T-helper 1 cell (primary cell): ENCODE results near the gene LSM2.

Experiments used
- DNase-seq, 5 donors: peaks; one replicate each; pipeline ENCODE4 v3.0.0-alpha.2; 2012 to 2020

Gene LSM2

DNA sequence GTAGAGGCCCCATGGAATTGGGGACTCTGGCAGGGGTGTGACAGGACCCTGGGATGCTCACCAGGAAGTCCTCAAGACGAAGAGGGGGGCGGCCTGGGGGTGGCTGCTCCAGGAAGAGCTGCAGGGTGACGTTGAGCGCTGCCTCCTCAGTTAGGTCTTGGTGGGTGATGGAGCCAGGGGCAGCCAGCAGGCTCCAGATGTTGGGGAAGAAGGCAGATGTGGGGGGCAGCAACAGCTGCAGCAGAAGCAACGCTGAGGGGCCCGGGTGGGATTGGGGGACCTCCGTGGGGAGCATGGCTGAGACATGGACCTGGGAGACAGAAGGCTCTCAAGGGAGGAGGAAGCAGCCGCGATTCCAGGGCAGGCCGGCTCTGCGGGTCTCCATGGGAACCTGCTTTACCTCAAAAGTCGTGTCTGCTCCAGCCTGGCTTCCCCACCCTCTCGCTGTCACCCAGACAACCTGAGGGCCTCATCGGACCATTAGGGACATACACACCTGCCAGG is 30.2 kb downstream of the LSM2 start:
- DNase-seq, result no peak

DNA sequence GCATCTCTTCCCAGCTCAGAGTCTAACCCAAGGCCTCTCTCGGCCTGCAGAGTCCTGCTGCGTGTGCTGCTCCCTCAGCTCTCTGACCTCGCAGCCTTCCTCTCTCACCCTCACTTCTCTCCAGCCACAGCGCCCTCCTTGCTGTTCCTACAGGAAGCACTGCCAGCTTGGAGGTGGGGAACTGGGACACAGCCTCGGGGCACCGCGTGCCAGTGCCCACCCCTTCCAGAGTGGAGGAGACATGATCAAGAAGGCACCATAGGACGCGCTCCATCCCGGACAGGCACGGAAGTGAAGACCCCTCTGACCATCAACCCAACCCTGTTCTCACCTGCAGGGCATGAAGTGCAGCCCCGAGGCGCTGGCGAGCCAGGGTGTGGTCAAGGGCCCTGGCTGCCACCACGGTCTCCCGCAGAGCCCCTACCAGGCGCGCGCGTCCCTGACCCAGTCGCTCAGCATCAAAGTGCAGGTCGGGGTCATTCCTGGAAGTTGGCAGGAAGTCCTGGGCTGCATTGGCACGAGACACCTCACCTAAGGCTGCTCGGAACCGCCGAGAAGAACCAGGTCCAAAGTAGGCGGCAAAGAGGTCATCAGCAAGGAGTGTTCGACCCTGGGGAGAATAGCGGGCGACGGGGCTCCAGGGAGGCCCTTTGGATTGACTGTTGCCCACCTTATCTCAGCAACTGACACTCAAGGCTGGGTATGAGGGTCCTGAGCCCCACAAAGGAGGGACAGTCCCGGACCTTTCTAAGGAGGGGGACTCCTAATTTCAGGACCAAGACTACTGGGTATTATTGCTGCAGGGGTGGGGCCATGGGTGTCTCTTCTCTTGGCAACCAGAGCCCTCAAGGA is 30.9 kb downstream of the LSM2 start:
- DNase-seq, result no peak

DNA sequence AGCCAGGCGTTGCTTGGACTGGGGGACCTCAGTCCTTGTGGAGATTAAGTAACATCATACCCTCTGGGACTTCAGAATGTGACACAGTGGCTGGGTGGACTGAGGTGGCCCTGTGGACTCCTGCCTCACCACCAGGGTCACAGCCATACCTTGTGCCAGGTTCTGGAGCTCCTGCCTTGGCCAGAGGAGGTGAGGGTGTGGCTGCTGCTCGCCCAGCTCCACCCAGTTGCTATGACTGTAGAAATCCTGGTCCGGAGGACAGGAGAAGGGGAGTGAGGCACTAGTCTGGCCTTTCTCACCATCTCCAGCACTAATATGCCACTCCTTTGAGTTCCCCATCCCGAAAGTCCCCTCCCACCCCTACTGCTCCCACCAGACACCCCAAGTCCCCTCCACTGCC is 31.6 kb downstream of the LSM2 start:
- DNase-seq, result no peak

DNA sequence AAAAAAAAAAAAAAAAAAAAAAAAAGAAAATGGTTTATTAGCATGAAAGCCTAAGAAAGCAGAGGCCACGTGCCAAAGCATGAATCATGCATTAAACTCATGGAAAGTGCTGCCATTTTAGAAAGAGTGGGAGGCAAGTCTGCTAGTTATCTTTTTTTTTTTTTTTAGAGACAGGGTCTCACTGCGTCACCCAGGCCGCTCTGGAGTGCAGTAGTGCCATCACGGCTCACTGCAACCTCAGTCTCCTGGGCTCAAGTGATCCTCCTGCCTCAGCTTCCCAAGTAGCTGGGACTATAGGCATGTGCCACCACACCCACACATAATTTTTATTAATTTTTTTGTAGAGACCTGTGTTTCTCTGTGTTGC is 34.8 kb downstream of the LSM2 start:
- DNase-seq, result no peak

DNA sequence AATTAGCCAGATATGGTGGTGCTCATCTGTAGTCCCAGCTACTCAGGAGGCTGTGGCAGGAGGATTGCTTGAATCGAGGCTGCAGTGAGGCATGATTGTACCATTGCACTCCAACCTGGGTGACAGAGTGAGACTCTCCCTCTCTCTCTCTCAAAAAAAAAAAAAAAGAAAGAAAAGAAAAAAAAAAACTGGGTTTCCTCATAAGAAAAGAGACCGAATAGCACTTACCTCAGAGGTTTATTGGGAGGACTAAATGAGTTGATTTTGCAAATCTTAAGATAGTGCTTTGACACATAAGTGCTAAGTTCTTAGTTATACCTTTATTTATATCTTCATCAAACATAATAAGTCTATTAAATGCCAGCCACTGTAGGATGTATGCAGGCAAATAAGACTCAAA is 35.9 kb downstream of the LSM2 start:
- no peak for DNase-seq

DNA sequence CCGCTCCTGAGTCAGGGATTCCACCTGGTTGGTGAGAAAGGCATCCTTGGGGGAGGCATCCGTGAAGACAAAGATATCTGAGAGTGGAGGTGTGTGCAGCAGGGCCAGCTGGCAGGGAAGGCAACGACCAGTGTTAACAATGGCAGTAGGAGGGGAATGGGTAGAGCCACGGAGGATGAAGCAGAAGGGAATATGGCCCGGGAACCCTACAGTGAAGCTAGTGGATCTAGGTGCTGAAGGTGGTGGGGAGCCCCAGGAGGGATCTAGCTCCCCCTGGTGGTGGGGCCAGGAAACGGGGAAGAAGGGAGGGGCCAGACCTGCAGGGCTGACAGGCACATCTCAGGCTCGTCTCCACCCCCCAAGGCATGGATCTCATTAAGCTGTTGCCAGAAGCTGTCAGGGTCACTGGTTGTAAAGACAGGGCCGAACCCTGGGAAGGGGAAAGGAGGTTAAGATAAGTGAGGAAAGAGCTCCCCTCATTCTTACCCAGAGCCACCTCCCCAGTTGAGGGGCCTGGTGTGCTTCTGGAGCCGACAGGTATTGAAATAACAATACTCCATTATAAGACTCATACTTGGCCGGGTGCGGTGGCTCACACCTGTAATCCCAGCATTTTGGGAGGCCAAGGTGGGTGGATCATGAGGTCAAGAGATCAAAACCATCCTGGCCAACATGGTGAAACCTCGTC is 36.9 kb downstream of the LSM2 start:
- peak; percentile 58 to 85 (median 71) for DNase-seq

DNA sequence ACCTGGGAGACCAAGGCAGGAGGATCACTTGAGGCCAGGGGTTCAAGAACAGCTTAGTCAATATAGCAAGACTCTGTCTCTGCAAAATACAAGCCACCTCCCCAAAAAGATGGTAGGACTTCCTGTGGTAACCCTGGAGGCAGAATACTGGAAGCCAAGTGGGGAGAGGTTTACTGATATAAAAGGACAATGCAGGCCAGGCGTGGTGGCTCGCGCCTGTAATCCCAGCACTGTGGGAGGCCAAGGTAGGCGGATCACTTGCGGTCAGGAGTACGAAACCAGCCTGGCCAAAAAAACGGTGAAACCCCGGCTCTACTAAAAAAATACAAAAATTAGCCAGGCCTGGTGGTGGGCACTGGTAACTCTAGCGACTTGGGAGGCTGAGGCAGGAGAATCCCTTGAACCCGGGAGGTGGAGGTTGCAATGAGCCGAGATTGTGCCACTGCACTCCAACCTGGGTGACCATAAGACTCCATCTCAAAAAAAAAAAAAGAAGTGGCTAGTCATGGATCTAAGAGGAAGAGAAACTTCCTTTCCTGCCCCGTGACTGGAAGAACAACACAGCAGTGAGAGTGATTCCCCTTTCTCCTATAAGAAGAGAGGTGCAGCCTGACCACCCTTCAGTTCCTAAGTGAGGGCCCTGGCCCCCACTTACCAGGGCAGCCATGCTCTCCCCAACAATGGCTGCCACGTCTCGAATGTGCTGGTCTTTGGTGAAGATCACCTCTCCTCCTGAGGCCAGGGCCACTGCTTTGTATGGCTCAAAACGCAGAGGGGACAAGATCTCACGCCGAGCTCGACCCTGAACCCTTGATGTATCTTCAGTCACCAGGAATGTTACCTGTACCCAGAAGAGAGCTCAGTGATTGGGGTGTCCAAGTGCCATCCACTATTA is 38.2 kb downstream of the LSM2 start:
- DNase-seq, result no peak

DNA sequence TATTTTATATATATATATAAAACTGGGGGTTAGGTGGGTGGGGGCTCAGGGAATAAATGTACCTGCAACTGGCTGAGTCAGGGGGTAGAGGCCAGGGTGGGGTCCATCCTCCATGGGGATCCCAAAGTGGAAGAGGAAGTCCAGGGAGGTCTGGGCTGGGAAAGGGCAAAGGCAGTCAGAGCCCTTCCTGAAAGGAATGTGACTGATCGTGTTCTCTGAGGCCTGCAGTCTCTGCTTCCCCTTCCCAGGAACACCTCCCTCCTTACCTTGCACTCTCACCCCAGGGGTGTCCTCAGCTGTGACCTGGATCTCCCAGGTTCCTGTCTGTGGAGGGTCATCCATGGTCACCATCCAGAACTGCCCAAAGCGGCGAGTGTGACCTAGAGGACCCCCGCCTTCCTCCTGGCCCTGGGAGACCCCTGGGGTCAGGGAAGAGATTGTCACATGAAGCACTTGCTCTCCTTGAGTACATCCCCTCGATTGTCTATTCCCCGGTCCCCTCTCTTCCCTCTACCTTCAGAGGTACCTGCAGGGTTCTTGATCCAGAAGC is 39.6 kb downstream of the LSM2 start:
- no peak for DNase-seq

DNA sequence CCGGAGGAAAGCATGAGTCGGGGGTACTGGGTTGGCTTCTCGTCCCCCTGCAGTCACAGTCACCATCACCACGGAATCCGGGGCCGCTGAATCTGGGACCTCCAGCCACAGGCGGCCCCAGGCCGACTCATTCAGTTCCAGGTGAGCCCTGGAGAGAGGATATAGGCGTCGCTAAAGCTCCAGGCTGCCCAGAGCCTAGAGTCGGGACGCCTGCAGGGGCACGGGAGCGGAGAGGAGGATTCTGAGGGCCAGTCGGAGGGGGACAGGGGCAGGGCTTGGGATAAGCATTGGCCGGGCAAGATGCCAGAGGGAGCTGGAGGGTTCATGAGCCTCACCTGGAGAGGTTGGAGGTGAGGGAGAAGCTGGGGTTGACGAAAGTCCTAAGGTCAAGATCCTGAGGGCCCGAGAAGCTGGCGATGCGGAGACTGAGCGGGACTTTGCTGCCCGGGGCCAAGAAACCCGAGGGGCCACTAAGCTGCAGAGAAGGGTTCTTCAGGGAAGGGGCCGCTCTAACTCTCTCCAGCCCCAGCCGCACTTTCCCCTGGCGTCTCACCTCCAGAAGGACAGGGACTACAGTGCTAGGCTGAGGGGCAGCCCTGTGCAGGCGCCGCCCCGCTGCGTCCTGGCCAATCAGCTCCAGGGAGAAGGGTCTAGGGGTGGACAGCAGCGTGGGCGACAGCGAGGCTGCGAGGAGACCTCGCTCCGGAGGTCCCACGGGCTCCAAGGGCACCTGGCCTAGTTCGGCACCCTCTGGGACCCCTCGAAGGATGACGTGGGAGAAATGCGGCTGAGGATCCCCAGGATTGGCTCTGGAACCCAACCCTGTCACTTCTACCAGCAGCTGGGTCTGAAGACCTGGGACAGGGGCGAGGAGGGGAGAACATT is 40.6 kb downstream of the LSM2 start:
- no peak for DNase-seq

DNA sequence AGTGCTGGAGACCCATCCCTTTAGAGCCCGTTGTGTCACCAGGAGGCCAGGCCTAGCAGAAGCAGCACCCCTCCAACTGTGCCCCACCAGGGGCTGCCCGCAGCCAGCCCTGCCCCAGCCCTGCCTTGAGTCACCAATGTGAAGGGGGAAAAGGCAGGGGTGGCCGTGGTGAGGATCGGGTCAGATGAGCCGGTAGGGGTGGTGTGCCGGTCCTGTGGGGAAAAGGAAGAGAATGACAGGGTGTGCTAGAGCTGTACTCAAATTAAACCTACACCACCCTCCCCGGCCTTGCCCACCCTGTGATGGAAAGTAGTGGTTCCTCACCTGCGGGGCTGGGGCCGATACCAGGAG is 41.2 kb downstream of the LSM2 start:
- DNase-seq, result no peak

DNA sequence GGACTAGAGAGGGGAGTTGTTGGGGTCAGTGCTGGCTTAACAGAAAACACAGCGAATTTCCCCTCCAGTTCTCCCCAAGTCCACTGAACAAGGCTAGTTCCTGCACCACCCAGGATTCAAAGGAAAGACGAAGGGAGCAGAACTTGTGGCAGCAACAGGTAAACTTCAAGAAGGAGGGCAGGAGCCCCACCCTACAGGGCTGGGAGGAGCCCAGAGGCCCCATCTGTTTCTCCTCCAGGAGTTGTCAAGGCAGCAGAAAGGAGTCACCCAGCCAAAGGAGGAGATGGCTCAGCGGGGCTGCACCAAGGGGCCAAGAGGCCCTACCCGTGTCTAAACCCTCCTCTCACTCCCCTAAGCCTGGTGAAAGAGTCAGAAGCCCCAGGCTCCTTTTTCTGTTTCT is 42.6 kb downstream of the LSM2 start:
- no peak for DNase-seq

DNA sequence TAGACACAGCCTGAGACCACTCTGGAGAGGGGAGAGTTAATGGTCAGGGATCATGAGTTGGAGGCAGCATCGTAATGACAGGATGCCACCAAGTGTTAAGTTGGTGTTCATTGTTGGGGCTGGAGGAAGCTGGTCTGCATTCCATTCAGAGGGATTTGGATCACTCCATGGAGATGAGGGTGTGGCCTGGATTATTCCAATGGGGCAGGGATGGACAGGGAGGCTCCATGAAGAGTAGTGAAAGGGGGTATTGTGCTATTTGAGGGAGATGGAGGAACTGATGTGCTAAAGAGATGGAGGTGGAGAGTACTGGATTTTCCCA is 43.2 kb downstream of the LSM2 start:
- DNase-seq, result no peak

DNA sequence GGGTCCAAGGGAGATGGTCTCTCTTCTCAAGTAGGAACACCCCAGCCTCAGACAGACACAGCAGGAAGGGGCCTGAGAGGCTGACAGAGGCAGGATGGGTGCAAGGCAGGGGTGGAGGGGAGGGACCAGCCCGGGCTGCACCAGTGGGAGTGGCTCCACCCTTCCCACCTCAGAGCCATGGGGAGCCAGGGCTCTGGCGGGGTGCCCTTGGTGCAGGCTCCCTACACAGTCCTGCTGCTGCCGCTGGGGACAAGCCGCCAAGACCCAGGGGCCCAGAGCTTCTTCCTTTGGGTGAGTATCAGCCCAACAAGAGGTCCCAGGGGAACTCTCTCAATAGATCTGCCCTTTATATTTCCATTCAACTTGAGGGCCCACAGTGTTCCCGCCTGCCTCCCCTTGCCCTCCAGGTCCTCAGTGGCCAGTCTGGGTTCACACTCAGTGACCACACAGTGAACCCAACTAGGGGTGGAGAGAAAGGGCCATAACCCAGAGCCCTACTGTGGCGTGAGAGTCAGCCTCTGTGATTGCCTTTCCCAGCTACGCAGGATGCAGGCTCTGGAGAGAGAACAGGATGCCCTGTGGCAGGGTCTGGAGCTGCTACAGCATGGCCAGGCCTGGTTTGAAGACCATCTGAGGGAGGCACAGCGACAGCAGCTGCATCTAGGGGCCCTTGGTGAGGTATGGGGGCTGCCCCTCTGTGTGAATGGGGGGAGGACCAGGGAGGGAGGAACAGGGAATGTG is 43.7 kb downstream of the LSM2 start:
- DNase-seq, result no peak

DNA sequence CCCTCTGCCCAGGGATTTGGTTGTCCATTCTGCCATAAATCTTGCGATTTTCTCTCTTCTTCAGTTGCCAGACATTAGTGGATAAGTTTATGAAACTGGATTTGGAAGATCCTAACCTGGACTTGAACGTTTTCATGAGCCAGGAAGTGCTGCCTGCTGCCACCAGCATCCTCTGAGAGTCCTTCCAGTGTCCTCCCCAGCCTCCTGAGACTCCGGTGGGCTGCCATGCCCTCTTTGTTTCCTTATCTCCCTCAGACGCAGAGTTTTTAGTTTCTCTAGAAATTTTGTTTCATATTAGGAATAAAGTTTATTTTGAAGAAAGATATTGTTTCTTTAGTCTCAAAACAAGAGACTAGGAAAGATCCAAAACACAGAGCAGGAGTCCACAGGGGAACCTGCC is 44.4 kb downstream of the LSM2 start, which contains the start of gene SAPCD1:
Gene SAPCD1, plus strand, starts transcription at position 301 of the 400 bp plus-strand sequence. CDS start 399 bp downstream, outside the sequence.
- DNase-seq, result no peak

DNA sequence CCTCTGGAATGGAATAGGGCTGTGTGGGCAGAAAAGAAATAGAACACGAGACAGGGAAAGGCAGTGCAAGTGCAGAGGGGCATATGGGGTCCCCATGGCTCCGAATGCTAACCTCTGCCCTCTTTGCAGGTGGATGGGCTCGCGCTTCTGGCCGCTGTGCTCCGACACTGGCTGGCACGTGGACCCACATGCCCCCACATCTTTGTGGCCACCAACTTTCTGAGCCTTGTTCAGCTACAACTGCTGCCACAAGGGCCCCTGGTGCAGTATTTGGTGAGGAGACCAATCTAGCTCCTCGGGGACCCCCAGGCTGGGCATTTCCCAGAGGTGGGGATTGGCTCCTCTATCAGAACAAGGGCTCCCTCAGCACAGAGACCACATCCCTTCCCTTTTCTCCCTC is 45.4 kb downstream of the LSM2 start:
- no peak for DNase-seq

DNA sequence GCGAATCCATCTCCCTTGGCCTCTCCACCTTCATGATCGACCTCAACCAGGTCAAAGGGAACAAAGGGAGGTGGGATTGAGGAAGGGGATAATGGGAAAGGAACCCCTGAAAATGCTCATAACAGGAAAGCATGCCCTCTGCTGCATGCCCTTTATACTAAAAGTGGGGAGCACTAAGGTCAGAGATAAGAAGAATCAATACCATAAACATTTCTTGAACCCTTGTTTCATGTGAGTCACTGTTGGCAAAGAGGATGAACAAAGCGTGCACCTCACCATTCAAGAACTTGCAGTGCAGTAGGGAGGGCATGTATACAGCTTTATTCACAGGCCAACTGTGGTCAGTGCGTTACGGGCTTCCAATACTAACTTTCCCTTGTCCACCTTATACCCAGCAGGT is 46.0 kb downstream of the LSM2 start:
- DNase-seq, result no peak

DNA sequence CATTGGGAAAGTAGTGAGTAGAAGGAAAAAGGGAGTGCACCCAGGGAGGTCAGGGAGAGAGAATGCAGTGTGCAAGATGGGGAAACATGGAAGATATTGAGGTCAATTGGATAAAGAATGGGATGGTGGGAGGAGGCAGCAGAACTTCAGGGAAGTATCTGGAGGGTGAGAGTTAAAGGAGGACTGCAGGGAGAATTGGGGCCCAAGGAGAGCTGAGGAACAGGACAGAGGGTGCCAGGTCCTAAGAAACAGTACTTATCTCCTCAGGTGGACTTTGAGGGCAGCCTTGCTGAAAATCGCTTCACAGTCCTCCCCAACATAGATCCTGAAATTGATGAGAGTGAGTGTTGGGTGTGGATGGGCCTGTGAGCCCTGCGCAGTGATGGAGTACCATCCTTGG is 48.5 kb downstream of the LSM2 start:
- no peak for DNase-seq

DNA sequence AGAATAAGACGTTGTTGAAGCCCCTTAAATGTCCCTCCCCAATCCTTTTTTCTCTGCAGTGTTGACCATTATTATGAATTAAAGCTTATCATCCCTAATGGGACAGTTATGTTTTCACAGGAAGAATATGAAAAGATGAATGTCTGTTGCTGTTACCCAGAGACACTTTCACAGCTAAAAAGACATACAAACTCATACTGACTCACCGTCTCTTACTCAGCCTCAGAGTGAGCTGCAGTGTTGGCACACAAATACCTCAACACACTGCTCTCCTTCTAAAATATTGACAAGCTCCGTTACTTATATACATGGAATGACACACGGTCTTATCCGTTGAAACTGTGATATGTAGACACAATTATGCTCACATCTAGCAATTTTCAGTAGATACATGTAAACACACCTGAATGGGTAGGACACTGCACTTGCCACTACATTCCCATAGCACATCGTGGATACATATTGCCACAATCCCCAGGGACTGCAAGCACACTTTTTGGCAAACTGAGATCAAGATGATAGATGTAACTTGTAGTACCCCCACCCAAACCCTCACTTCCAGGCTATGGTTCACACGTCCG is 53.9 kb downstream of the LSM2 start:
- no peak for DNase-seq

DNA sequence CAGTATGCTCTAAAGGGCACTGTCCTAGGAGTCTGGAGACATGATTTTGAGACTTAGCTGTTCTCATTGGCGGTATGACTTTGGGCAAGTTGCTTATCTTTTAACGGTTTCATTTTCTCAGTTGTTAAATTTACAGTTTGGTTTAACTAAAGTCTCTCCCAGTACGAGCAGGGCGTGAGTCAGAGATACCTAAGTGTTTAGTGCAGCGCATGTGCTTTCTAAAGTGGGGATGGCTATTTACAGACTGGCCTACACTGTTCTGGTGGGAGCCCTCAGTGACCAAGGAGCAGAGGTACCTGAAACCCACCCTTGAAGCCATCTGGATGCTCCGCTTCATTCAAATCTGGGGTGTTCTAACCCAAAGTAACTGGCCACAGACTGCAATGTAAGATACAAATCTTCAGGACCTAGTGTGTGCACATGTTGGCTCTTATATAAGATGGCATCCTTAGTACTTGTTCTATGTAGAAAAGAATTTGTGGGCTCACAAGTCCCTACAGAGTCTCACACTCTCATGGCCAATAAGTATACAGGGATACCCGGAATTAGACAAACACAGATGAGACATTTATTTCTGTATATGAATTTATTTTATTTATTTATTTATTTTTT is 56.2 kb downstream of the LSM2 start:
- no peak for DNase-seq

DNA sequence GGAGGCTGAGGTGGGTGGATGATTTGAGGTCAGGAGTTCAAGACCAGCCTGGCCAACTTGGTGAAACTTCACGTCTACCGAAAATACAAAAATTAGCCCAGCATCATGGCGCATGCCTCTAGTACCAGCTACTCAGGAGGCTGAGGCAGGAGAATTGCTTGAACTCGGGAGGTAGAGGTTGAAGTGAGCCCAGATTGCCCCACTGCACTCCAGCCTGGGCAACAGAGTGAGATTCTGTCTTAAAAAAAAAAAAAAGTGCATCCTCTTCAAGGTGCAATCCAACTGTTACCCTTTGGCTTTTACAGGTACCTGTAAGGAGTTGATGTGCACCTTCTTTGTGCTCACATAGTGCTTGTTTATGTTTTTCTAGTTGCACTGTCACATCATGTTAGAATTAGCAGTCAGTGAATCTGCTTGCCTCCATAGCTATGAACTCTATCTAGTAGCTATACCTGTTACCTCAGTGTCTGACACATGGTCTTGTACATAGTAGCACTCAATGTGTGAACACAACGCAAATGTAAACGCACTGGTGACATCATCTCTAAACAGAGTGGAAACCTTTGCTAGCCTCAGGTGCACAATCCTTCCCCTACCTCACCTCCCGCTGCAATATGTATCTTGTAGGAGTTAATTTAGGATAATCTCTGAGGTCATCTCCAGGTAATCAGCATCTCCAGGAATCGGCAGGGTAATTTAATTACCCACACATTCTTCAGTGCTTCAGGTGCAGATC is 57.3 kb downstream of the LSM2 start:
- no peak for DNase-seq
